Measurements from ENCODE around the gene PRKCH.

Gene PRKCH

GRCh38 chr14:61331992-61332657 is 10.7 kb downstream of the PRKCH start:
- TF ChIP-seq PPARA (CRISPR knock-in tag; IDR thresholded peaks at IDR 0.05; ENCODE audit: borderline replicate concordance) (no peak), GLIS3 (CRISPR knock-in tag; IDR thresholded peaks at IDR 0.05) (no peak), ZNF565 (CRISPR knock-in tag; conservative IDR thresholded peaks at IDR 0.05; ENCODE audit: low read depth) (no peak), OSR1 (CRISPR knock-in tag; IDR thresholded peaks at IDR 0.05) (no peak)
- ATAC-seq: no peak

DNA sequence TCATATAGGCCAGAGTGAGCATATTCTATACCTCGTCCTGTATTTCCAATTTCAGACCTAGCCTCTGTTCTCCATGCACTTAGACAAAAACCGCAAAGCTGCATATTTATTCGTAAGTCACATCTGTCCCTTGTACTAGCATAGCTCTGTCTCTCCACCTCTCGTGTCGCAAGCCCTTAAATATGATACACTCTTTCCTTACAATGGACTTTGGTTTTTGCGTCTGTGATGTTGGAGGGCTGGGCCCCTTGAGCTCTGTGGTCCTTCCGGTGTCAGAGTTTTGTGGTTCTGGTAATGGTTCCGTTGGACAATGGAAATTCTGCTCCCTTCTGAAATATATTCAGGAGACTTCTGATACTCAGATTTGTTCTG is 11.3 kb downstream of the PRKCH start:
- TF ChIP-seq ZNF70 (CRISPR knock-in tag; IDR thresholded peaks at IDR 0.05) (no peak), PPARA (CRISPR knock-in tag; IDR thresholded peaks at IDR 0.05; ENCODE audit: borderline replicate concordance) (no peak), SNAI2 (CRISPR knock-in tag; IDR thresholded peaks at IDR 0.05) (no peak), PATZ1 (CRISPR knock-in tag; IDR thresholded peaks at IDR 0.05; ENCODE audit: borderline replicate concordance) (no peak)
- ATAC-seq: no peak

DNA sequence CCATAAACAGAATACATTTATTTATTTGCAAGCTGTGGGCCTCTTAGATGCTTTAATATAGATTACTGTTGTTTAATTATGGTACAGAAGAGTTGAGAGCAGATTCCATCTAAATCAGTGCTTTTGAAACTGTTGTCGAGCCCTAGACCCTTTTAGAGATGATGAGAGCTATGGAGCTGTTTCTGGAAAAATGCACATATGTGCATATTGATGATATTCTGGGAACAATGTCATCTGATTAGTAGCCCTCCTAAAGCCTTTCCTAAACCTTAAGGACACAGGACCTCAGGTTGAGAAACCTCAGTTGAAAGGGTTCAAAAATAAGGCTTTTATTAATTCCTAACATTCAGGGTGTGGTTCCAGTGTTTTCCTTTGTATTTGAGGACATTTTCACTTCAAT is 11.7 kb downstream of the PRKCH start:
- no peak for ATAC-seq

More for the DNA sequence above, 11.7 kb downstream of the PRKCH start:
- no peak for TF ChIP-seq TOX (CRISPR knock-in tag; IDR thresholded peaks at IDR 0.05; ENCODE audit: borderline replicate concordance)
- no peak for TF ChIP-seq ZNF565 (CRISPR knock-in tag; conservative IDR thresholded peaks at IDR 0.05; ENCODE audit: low read depth)
- TF ChIP-seq RARB (CRISPR knock-in tag; IDR thresholded peaks at IDR 0.05): no peak
- TF ChIP-seq, protein P1, sequence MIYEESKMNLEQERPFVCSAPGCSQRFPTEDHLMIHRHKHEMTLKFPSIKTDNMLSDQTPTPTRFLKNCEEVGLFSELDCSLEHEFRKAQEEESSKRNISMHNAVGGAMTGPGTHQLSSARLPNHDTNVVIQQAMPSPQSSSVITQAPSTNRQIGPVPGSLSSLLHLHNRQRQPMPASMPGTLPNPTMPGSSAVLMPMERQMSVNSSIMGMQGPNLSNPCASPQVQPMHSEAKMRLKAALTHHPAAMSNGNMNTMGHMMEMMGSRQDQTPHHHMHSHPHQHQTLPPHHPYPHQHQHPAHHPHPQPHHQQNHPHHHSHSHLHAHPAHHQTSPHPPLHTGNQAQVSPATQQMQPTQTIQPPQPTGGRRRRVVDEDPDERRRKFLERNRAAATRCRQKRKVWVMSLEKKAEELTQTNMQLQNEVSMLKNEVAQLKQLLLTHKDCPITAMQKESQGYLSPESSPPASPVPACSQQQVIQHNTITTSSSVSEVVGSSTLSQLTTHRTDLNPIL (CRISPR knock-in tag; IDR thresholded peaks at IDR 0.05; ENCODE audit: low read depth): no peak
- TF ChIP-seq, protein P2, sequence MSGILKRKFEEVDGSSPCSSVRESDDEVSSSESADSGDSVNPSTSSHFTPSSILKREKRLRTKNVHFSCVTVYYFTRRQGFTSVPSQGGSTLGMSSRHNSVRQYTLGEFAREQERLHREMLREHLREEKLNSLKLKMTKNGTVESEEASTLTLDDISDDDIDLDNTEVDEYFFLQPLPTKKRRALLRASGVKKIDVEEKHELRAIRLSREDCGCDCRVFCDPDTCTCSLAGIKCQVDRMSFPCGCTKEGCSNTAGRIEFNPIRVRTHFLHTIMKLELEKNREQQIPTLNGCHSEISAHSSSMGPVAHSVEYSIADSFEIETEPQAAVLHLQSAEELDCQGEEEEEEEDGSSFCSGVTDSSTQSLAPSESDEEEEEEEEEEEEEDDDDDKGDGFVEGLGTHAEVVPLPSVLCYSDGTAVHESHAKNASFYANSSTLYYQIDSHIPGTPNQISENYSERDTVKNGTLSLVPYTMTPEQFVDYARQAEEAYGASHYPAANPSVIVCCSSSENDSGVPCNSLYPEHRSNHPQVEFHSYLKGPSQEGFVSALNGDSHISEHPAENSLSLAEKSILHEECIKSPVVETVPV (CRISPR knock-in tag; IDR thresholded peaks at IDR 0.05): no peak
- TF ChIP-seq ZC3H10 (CRISPR knock-in tag; IDR thresholded peaks at IDR 0.05): no peak
- TF ChIP-seq OSR1 (CRISPR knock-in tag; IDR thresholded peaks at IDR 0.05): no peak
- TF ChIP-seq ZNF8 (CRISPR knock-in tag; IDR thresholded peaks at IDR 0.05): no peak
- TF ChIP-seq ZFP30 (CRISPR knock-in tag; IDR thresholded peaks at IDR 0.05): no peak
- TF ChIP-seq PPARA (CRISPR knock-in tag; IDR thresholded peaks at IDR 0.05; ENCODE audit: borderline replicate concordance): no peak
- TF ChIP-seq POU6F1 (CRISPR knock-in tag; IDR thresholded peaks at IDR 0.05; ENCODE audit: borderline replicate concordance, low read depth): no peak
- TF ChIP-seq ESRRG (CRISPR knock-in tag; IDR thresholded peaks at IDR 0.05): no peak
- no peak for TF ChIP-seq CSDC2 (CRISPR knock-in tag; IDR thresholded peaks at IDR 0.05)
- TF ChIP-seq TSHZ2 (CRISPR knock-in tag; IDR thresholded peaks at IDR 0.05): no peak
- TF ChIP-seq ZNF70 (CRISPR knock-in tag; IDR thresholded peaks at IDR 0.05): no peak
- TF ChIP-seq GLIS3 (CRISPR knock-in tag; IDR thresholded peaks at IDR 0.05): no peak
- no peak for TF ChIP-seq BACH2 (CRISPR knock-in tag; IDR thresholded peaks at IDR 0.05; ENCODE audit: borderline replicate concordance)
- TF ChIP-seq ZFP3 (CRISPR knock-in tag; IDR thresholded peaks at IDR 0.05): no peak
- TF ChIP-seq PATZ1 (CRISPR knock-in tag; IDR thresholded peaks at IDR 0.05; ENCODE audit: borderline replicate concordance): no peak

Data from SK-N-SH treated with all-trans-retinoic acid at 6 μM for 48 hours (cell line).